Thymus (tissue), 11 donors: ENCODE measurements around the gene CDK11A. TPM values are rescaled to one million over a fixed set of nuclear protein-coding genes. Genes with fewer than 3 reads are reported as not detected.
"Not testable (repeated sequence)": the region's sequence is repeated elsewhere in the genome, so short reads cannot be mapped to it uniquely, and the experiment has no call there.

Experiments
- DNase-seq, 9 donors: peaks; one replicate each; pipeline ENCODE4 v3.0.0-alpha.2; 2013; ENCODE audit warnings: low spot score in 9 of 9, low read depth in 6 of 9, missing footprints in 1 of 9
- H3K27ac ChIP-seq, 2 donors: one replicate each; pipeline ENCODE4 v1.5.1; 2013; ENCODE audit warnings: control low read depth in 1 of 2, low read depth in 1 of 2, low read length in 1 of 2, mild to moderate bottlenecking in 1 of 2, moderate library complexity in 1 of 2
- H3K27me3 ChIP-seq, 2 donors: one replicate each; pipeline ENCODE4 v1.5.1; 2013; ENCODE audit warnings: low read length in 1 of 2; ENCODE audit not compliant: control insufficient read depth in 2 of 2, insufficient read depth in 1 of 2
- H3K36me3 ChIP-seq, 2 donors: one replicate each; pipeline ENCODE4 v1.5.1; 2013; ENCODE audit warnings: low read length in 1 of 2, mild to moderate bottlenecking in 1 of 2, moderate library complexity in 1 of 2; ENCODE audit not compliant: control insufficient read depth in 2 of 2, insufficient read depth in 2 of 2
- H3K4me1 ChIP-seq, 2 donors: one replicate each; pipeline ENCODE4 v1.5.1; 2013; ENCODE audit warnings: low read length in 2 of 2; ENCODE audit not compliant: control insufficient read depth in 2 of 2, insufficient read depth in 2 of 2
- H3K4me3 ChIP-seq, 2 donors: one replicate each; pipeline ENCODE4 v1.5.1; 2013; ENCODE audit warnings: low read length in 2 of 2, control low read depth in 1 of 2, mild to moderate bottlenecking in 1 of 2
- H3K9me3 ChIP-seq, 2 donors: one replicate each; pipeline ENCODE4 v1.5.1; 2013; ENCODE audit warnings: low read length in 1 of 2, mild to moderate bottlenecking in 1 of 2; ENCODE audit not compliant: control insufficient read depth in 2 of 2, insufficient read depth in 1 of 2
- WGBS: extraction: QIAGEN DNeasy Blood & Tissue Kit; methylation state at CpG from one replicate; pipeline ENCODE4 v1.1.7; 2013; 5-methylcytosine and 5-hydroxymethylcytosine counted together
- polyA plus RNA-seq: library from polyadenylated mRNA; stranded (reverse); fragments of 200-250 nt; gene quantifications from one replicate; pipeline ENCODE4 v1.2.3, GENCODE V29; 2013
- total RNA-seq: library from RNA; stranded (reverse); fragments of 120-200 nt; gene quantifications from one replicate; pipeline ENCODE4 v1.2.4, GENCODE V29; 2013
- donor health status: healthy.

Gene CDK11A
- total and polyA plus RNA-seq, 2 donors: 19.8 to 52.2 TPM

DNA sequence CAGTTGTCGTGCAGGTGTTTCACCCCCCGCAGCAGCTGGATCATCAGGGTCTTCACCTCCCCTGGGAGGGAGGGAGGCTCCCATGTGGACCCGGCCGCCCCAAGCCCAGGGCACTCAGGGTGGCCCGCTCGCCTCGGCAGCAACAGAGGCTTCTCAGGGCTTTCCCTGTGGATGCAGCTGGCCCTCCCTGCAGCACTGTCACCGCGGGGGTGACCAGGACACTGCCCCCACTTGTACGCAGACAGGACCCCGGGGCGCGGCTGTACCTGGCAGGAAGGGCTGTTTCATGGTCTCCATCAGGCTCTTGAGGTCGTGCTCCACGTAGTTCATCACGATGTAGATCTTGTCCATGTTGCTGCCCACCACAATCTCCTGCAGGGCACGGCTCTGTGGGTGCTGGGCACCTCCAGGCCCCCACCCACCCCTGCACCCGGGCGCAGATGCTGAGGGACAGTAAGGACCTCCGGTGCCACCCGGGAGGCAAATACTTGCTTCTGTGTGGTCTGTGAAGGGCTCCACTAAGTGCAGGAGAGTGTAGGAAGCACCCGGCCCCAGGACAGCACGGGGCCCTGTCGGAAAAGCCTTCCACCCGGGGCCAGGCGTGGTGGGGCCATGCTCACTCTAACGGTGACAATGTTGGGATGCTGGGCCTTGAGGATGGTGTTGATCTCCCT is 19.7 kb downstream of the CDK11A start:
- DNase-seq, H3K27ac ChIP-seq, H3K27me3 ChIP-seq, H3K9me3 ChIP-seq, H3K4me1 ChIP-seq, H3K4me3 ChIP-seq: not testable (repeated sequence)
- H3K36me3 ChIP-seq: peaks cover 5 to 13% of the 10 kb centered on the region in 2 donors
- 98% methylated on average over 27 of the region's 27 CpGs for WGBS

DNA sequence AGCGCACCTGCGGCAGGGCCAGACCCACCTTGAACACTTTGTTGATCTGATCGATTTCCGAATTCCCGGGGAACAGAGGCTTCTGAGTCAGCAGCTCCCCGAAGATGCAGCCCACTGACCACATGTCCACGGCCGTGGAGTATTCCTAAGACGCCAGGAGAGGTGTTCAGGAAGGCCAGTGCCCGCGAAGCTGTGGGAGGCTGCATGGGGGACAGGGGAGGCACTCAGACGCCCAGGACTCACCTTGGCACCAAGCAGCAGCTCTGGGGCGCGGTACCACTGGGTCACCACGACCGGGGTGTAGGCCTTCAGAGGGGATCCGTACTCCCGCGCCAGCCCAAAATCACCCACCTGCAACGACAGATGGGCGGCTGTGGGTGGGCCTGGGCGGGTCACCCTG is 20.4 kb downstream of the CDK11A start:
- H3K4me1 ChIP-seq: no peaks in the 10 kb centered on the region
- 97% methylated on average over 22 of the region's 22 CpGs for WGBS
- H3K27ac ChIP-seq: no peak overlapping the region
- H3K4me3 ChIP-seq: no peak overlapping the region
- H3K36me3 ChIP-seq: peaks cover 5 to 13% of the 10 kb centered on the region in 2 donors
- no peaks in the 10 kb centered on the region for H3K9me3 ChIP-seq
- no peak for DNase-seq
- H3K27me3 ChIP-seq: no peaks in the 10 kb centered on the region

DNA sequence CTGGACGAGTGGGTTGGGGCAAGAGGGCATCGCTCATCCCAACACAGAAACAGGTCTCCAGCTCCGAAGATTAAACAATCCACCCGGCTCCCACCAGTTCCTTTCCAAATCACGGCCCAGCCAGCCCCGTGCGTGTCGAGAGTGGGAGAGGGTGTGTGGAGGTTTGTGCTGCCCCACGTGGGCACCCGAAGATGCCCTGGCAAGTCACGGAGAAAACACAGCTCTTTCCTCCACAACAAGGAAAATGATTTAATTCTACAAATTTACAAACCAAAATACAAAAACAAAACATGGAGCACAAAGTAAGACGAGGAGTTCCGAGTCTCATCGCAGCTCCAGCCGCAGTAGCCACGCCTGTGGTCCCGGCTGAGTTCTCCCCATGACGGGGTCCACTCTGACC is 21.7 kb downstream of the CDK11A start:
- peaks cover 5 to 13% of the 10 kb centered on the region in 2 donors for H3K36me3 ChIP-seq
- 96% methylated on average over 7 of the region's 18 CpGs for WGBS
- H3K9me3 ChIP-seq, H3K27me3 ChIP-seq, H3K4me3 ChIP-seq, H3K4me1 ChIP-seq, H3K27ac ChIP-seq, DNase-seq: not testable (repeated sequence)

DNA sequence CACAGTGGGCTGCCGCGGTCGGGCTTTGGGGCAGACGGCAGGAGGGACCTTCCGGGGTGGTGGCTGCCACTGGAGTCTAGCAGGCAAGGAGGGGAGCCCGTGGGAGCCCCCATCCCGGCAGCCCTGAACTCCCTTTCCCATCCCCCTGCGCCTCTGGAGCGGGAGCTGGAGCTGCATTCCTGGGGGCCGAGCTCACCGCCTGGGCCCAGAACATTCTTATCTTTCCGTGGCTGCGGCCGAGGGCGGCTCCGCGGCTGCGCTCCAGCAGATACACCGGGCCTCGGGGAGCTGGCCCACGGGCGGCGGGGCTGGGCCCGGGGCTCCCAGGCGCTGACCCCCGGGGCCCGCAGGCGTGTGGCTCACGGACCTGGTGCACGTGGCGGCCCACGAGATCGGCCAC is 23.6 kb downstream of the CDK11A start:
- H3K27ac ChIP-seq: not testable (repeated sequence)
- no CpG with 5 or more reads among the region's 33 CpGs for WGBS

GRCh38 chr1:1700067-1700466 is 24.1 kb downstream of the CDK11A start:
- no CpG with 5 or more reads among the region's 45 CpGs for WGBS
- not testable (repeated sequence) for H3K4me1 ChIP-seq, H3K27me3 ChIP-seq, H3K27ac ChIP-seq, H3K4me3 ChIP-seq, H3K9me3 ChIP-seq, DNase-seq
- H3K36me3 ChIP-seq: peaks cover 3 to 13% of the 10 kb centered on the region in 2 donors

More for the DNA sequence above, 23.6 kb downstream of the CDK11A start:
- not testable (repeated sequence) for H3K9me3 ChIP-seq, H3K27me3 ChIP-seq, DNase-seq, H3K4me1 ChIP-seq, H3K4me3 ChIP-seq
- peaks cover 3 to 13% of the 10 kb centered on the region in 2 donors for H3K36me3 ChIP-seq

GRCh38 chr1:1699061-1699460 is 25.1 kb downstream of the CDK11A start:
- 95% methylated on average over 13 of the region's 19 CpGs for WGBS
- not testable (repeated sequence) for H3K9me3 ChIP-seq, H3K27me3 ChIP-seq, H3K4me1 ChIP-seq, DNase-seq, H3K4me3 ChIP-seq, H3K36me3 ChIP-seq, H3K27ac ChIP-seq

DNA sequence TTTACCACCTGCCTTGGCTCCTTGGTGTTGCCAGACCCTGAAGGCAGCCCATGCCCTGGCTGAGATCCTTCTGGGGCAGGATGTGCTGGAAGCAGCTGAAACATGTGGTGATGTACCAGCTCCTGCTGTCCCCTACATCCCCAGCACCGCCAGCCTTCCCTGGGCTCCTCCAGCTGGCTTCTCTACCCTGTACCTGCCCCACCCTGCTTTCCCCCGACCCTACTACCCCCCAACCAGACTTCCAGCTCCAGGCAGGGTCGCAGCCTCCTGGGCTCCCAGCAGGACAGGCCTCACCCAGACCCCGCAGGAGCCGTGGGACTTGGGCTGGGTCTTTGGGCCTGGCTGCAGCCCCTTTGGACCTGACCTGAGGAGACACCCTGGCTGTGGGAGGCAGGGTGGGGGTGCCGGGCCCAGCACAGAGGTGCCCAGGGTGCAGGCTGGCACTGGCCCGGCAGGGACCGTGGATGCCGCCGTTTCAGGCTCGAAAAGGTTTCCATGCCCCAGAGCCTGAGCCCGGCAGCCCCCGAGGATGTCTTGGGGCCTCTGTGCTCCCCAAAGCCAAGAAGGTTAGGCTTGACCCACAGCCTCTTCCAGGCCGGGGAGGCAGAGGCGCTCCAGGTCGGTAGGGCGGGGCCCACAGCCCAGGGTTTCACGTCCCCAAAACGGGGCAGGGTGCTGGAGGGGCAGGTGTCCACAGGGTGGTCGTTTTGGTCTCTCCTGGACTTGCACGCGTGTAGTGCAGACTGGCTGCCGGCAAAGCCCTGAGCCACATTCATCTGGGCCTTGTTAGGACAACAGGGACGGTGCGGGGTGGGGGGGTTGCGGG is 26.6 kb downstream of the CDK11A start:
- H3K4me1 ChIP-seq, H3K4me3 ChIP-seq, H3K27ac ChIP-seq, H3K27me3 ChIP-seq, H3K36me3 ChIP-seq, DNase-seq, H3K9me3 ChIP-seq: not testable (repeated sequence)
- 85% methylated on average over 20 of the region's 26 CpGs for WGBS

DNA sequence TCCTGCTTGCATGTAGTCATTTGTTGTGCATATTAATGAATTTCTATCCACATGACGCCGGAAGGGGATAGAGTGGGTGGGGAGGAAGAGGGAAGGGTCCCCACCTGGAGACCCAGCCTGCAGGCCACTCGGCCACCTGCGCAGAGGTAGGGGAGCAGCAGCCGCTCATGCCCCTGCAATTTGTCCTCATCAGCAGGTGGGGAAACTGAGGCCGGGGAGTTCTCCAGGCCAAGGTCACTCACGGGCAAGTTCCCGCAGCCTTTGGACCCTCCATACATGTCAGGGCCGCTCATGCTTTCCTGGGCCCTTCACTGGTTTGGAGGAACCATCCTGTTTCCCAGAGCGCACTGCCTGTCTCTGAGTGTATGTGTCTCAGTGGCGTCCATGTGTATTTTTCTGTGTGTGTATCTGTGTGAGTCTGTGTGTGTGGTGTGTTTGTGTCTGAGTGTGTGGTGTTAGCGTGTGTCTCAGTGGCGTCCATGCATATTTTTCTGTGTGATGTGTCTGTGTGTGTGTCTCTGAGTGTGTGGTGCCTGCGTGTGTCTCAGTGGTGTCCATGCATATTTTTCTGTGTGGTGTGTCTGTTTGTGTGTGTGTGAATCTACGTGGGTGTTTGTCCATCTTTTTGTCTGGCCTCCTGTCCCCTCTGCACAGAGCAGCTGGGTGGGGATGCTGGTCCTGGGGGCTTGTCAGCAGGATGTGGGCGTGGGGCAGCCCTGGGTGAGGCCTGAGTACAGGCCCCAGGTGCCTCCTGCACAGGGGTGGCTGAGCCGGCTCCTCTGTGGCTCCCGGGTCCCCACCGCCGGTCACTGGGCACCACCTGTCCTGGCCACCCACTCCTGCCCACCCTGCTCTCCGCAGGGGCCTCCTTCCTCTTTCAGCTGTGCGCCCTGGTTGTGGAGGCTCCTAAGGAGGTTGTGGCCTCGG is 27.5 kb downstream of the CDK11A start:
- H3K27ac ChIP-seq, DNase-seq, H3K36me3 ChIP-seq, H3K4me3 ChIP-seq, H3K9me3 ChIP-seq, H3K4me1 ChIP-seq, H3K27me3 ChIP-seq: not testable (repeated sequence)
- 98% methylated on average over 19 of the region's 23 CpGs for WGBS
